HepG2 (cell line): ENCODE results near the gene PBLD.

ENCODE experiments used
- AFF4 ChIP-seq: sonication (generic); formaldehyde crosslinking; IDR thresholded peaks from 2 replicates; pipeline ENCODE4 v1.4.0; 2020; ENCODE audit warnings: missing genetic modification reagents
- DPF2 ChIP-seq: sonication (generic); formaldehyde crosslinking; IDR thresholded peaks from 2 replicates; pipeline ENCODE4 v1.4.0; 2020; ENCODE audit warnings: mild to moderate bottlenecking, low read depth, missing genetic modification reagents, borderline replicate concordance
- EZH2 ChIP-seq: conservative IDR thresholded peaks from 2 replicates; pipeline ENCODE4 v1.6.1; 2012; ENCODE audit warnings: mild to moderate bottlenecking, low read depth, low read length, moderate library complexity
- GATA4 ChIP-seq: sonication (generic); IDR thresholded peaks from 2 replicates; pipeline ENCODE4 v1.6.1; 2016; ENCODE audit warnings: antibody characterized with exemption, low read depth, borderline replicate concordance
- KDM1A ChIP-seq: IDR thresholded peaks from 2 replicates; pipeline ENCODE4 v1.6.1; 2016; ENCODE audit warnings: missing compliant biosample characterization
- KDM2A ChIP-seq: sonication (generic); formaldehyde crosslinking; IDR thresholded peaks from 2 replicates; pipeline ENCODE4 v1.4.0; 2020; ENCODE audit warnings: low read depth, missing genetic modification reagents, borderline replicate concordance
- NCOR1 ChIP-seq: fragments of 200-600 bp; sonication (generic); IDR thresholded peaks from 2 replicates; pipeline ENCODE4 v1.7.0; 2017; ENCODE audit warnings: antibody characterized with exemption, low read length, borderline replicate concordance
- PCBP2 ChIP-seq: fragments of 200-400 bp; formaldehyde crosslinking; optimal IDR thresholded peaks from 2 replicates; pipeline ENCODE3; 2018; ENCODE audit warnings: low read length, low read depth; ENCODE audit not compliant: poor library complexity, severe bottlenecking
- PHF21A ChIP-seq: sonication (generic); formaldehyde crosslinking; IDR thresholded peaks from 2 replicates; pipeline ENCODE4 v1.5.0; 2020; ENCODE audit warnings: mild to moderate bottlenecking, missing genetic modification reagents
- PTBP1 ChIP-seq: fragments of 200-400 bp; formaldehyde crosslinking; IDR thresholded peaks from 2 replicates; pipeline ENCODE4 v1.6.1; 2018; ENCODE audit warnings: low read length, low read depth; ENCODE audit not compliant: poor library complexity, severe bottlenecking
- SRY ChIP-seq: sonication (generic); formaldehyde crosslinking; IDR thresholded peaks from 2 replicates; pipeline ENCODE4 v1.8.0; 2022; ENCODE audit warnings: mild to moderate bottlenecking, missing genetic modification reagents
- YY1 ChIP-seq: IDR thresholded peaks from 2 replicates; pipeline ENCODE4 v1.6.1; 2011; ENCODE audit warnings: low read length, low read depth, moderate library complexity, mild to moderate bottlenecking; ENCODE audit not compliant: insufficient read depth, insufficient replicate concordance
- ZFP36 ChIP-seq: fragments of 150-350 bp; IDR thresholded peaks from 2 replicates; pipeline ENCODE4 v1.6.1; 2018; ENCODE audit warnings: borderline replicate concordance, low read length, low read depth; ENCODE audit not compliant: partially characterized antibody
- TF ChIP-seq, protein P1 (sequence below): sonication (generic); formaldehyde crosslinking; IDR thresholded peaks from 2 replicates; pipeline ENCODE4 v1.4.0; 2020; ENCODE audit warnings: missing genetic modification reagents

GRCh38 chr10:68315582-68315981 is 17.1 kb downstream of the PBLD start:
- TF ChIP-seq GATA4 (no peak), PHF21A (CRISPR knock-in tag) (no peak), KDM1A (CRISPR knock-in tag) (no peak), AFF4 (CRISPR knock-in tag) (no peak), KDM2A (CRISPR knock-in tag) (no peak), PTBP1 (no peak), PCBP2 (no peak), NCOR1 (no peak), ZFP36 (no peak), YY1 (no peak), SRY (CRISPR knock-in tag) (no peak), EZH2 (no peak), DPF2 (CRISPR knock-in tag) (no peak)
- TF ChIP-seq, protein P1, sequence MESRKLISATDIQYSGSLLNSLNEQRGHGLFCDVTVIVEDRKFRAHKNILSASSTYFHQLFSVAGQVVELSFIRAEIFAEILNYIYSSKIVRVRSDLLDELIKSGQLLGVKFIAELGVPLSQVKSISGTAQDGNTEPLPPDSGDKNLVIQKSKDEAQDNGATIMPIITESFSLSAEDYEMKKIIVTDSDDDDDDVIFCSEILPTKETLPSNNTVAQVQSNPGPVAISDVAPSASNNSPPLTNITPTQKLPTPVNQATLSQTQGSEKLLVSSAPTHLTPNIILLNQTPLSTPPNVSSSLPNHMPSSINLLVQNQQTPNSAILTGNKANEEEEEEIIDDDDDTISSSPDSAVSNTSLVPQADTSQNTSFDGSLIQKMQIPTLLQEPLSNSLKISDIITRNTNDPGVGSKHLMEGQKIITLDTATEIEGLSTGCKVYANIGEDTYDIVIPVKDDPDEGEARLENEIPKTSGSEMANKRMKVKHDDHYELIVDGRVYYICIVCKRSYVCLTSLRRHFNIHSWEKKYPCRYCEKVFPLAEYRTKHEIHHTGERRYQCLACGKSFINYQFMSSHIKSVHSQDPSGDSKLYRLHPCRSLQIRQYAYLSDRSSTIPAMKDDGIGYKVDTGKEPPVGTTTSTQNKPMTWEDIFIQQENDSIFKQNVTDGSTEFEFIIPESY (CRISPR knock-in tag), result no peak
